Sigmoid colon (tissue), 7 donors: Measurements from ENCODE around the gene ABHD2. TPM values are rescaled to one million over a fixed set of nuclear protein-coding genes. Genes with fewer than 3 reads are reported as not detected.

Experiments
- DNase-seq: peaks from one replicate; pipeline ENCODE4 v3.0.0-alpha.2; 2019
- H3K27ac ChIP-seq, 4 donors: fragments of 200-600 bp; sonication (generic); one replicate each; pipeline ENCODE4 v1.5.1; 2016 to 2019; ENCODE audit warnings: mild to moderate bottlenecking in 1 of 4
- H3K27me3 ChIP-seq, 3 donors: fragments of 200-600 bp; sonication (generic); one replicate each; pipeline ENCODE4 v1.5.1; 2019; ENCODE audit warnings: mild to moderate bottlenecking in 1 of 3
- H3K36me3 ChIP-seq, 4 donors: fragments of 200-600 bp; sonication (generic); one replicate each; pipeline ENCODE4 v1.5.1; 2016 to 2019
- H3K4me1 ChIP-seq, 4 donors: fragments of 200-600 bp; sonication (generic); one replicate each; pipeline ENCODE4 v1.5.1; 2017 to 2019
- H3K4me3 ChIP-seq, 4 donors: fragments of 200-600 bp; sonication (generic); one replicate each; pipeline ENCODE4 v1.5.1; 2017 to 2019; ENCODE audit warnings: mild to moderate bottlenecking in 2 of 4, moderate library complexity in 1 of 4
- H3K9me3 ChIP-seq, 4 donors: fragments of 200-600 bp in 3 of 4; sonication (generic) in 3 of 4; one replicate each; pipeline versions ENCODE4 v1.5.1 to v1.6.1; 2013 to 2019
- CTCF ChIP-seq, 4 experiments: fragments of 450-650 bp in 3 of 4; fragments of 200-600 bp in 1 of 4; IDR thresholded peaks; one replicate each; pipeline ENCODE4 v1.5.1; 2016 to 2019; ENCODE audit warnings: antibody characterized with exemption in 4 of 4, mild to moderate bottlenecking in 3 of 4, moderate library complexity in 2 of 4
- EP300 ChIP-seq, 4 donors: sonication (generic); formaldehyde crosslinking; IDR thresholded peaks; one replicate each; pipeline ENCODE4 v1.6.1; 2017; ENCODE audit warnings: antibody characterized with exemption in 4 of 4
- POLR2A ChIP-seq, 2 donors: fragments of 450-650 bp; IDR thresholded peaks; one replicate each; pipeline ENCODE4 v1.6.1; 2016; ENCODE audit warnings: antibody characterized with exemption in 2 of 2, mild to moderate bottlenecking in 2 of 2, moderate library complexity in 2 of 2
- POLR2AphosphoS5 ChIP-seq, 4 donors: sonication (generic); formaldehyde crosslinking; IDR thresholded peaks; one replicate each; pipeline ENCODE4 v1.6.1; 2017; ENCODE audit warnings: antibody characterized with exemption in 4 of 4
- WGBS, 2 donors: extraction: QIAGEN DNeasy Blood & Tissue Kit; methylation state at CpG; one replicate each; pipeline ENCODE4 v1.1.7; 2013; 5-methylcytosine and 5-hydroxymethylcytosine counted together
- intact Hi-C: fragments of 100-400 bp; cut with DNase I; formaldehyde crosslinking; loops from one replicate; pipeline ENCODE4 v1.15.1; 2023
- polyA plus RNA-seq, 3 donors: library from polyadenylated mRNA; stranded (reverse); fragments of 200-250 nt; gene quantifications; one replicate each; pipeline ENCODE4 v1.2.3, GENCODE V29; 2013
- total RNA-seq, 4 donors: library from RNA; depleted of rRNA; stranded (reverse); fragments of >200 nt; gene quantifications; one replicate each; pipeline ENCODE4 v1.1.0, GENCODE V29; 2016
- donor health status: healthy with polysubstance abuse.
- donor health status: Bipolar disorder and iron deficiency.
- donor health status: healthy.

The ABHD2 gene
- total and polyA plus RNA-seq, 7 donors, result 1.8 to 81.5 (median 32.9) TPM

DNA sequence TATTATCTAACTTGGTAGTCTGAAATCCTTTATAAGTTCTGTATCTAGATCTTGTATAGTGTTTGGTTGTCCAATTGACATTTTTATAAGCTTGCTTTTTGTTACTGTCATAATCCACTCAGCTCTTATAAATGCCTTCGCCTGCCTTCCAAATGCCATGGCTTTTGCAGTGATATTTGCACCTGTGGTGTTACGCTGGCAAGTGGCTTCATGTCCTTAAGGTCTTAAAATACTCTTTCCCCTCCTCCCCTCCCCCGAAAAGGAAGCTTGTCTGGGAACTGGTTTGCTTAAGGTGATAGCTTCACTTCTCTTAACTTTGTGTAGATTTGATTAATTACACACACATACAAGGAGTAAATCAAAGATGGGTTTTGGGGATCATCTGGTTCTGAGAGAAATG, 62.0 kb downstream of the ABHD2 start:
- H3K4me3 ChIP-seq, result no peak overlapping the region
- intact Hi-C loops, result no loop called here
- peaks cover 0 to 30% (median 23%) of the 10 kb centered on the region in 4 donors for H3K4me1 ChIP-seq
- H3K36me3 ChIP-seq, result peaks cover 3 to 39% (median 12%) of the 10 kb centered on the region in 4 donors
- H3K27me3 ChIP-seq, result no peaks in the 10 kb centered on the region
- H3K9me3 ChIP-seq, result no peaks in the 10 kb centered on the region
- WGBS, 2 donors, result 33 to 71% methylated on average over 3 of the region's 3 CpGs
- TF ChIP-seq POLR2A (IDR thresholded peaks at IDR 0.05) (no peak), POLR2AphosphoS5 (IDR thresholded peaks at IDR 0.05) (no peak), CTCF (IDR thresholded peaks at IDR 0.05) (no peak), EP300 (IDR thresholded peaks at IDR 0.05) (no peak)
- peak overlapping the region in 3 of 4 donors; percentile 29 to 61 (median 58) for H3K27ac ChIP-seq
- DNase-seq, result no peak

DNA sequence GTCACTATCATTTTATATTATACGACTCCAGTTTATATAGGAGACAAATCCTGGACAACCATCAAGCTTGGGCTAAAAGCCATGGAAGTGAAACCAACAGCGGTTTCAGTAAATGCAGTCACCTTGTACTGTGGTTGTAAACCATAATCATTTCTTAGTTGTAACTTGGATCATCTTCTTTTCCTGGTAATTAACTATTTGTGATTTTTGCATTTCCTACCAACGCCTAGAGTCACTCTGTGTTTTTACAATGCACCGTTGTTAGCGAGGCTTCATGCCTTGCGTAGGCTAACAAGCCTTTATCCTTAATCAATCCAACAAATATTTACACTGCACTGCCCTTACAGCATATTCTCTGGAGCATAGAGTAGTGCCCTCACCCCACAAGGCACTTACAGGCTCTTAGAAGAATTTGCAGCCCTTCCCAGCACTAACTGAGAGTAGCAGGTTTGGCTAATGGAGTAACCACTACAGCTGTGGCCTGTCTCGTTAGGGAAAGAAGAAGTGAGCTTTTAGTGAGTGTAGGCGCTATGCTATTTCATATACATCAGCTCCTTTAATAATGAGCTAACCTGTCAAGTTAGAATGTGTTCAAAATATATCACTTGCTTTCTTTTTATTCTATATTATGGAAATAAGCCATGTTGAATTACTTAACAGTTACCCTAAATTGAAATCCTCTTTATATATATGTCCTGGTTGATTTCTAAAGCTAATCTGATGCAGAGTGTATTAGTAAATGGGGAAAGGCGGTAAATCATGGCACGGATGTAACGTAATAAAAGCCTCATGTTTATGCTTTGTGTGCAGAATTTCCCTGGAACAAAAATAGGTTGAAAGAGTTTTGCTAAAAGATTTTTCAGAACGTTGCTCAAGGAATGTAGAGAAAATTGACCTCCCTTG, 62.8 kb downstream of the ABHD2 start:
- no peak overlapping the region for H3K4me3 ChIP-seq
- peaks cover 0 to 23% (median 21%) of the 10 kb centered on the region in 4 donors for H3K4me1 ChIP-seq
- peak overlapping the region; percentile 7 to 61 (median 44) for H3K27ac ChIP-seq
- no peaks in the 10 kb centered on the region for H3K9me3 ChIP-seq
- 36 to 60% methylated on average over 12 of the region's 12 CpGs for WGBS, 2 donors
- H3K27me3 ChIP-seq, result no peaks in the 10 kb centered on the region
- no peak for TF ChIP-seq POLR2A (IDR thresholded peaks at IDR 0.05)
- peaks cover 8 to 46% (median 17%) of the 10 kb centered on the region in 4 donors for H3K36me3 ChIP-seq
- peak; percentile 41 for DNase-seq
- intact Hi-C loops, result no loop called here

DNA sequence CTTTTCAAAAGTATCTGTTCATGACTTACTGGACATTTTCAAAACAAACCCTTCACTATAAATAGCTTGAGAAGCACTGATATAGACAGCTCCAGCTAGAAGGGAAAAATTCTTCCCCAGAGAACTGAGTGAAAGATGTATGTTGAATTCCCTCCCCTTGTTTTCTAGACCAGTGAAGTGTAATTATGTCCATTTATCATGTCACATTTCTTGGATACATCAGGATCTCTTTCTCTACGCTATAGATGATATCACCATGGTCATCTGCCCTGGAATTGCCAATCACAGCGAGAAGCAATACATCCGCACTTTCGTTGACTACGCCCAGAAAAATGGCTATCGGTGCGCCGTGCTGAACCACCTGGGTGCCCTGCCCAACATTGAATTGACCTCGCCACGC, 66.9 kb downstream of the ABHD2 start:
- no peak for DNase-seq
- H3K4me1 ChIP-seq, result peaks cover 0 to 18% (median 13%) of the 10 kb centered on the region in 4 donors
- H3K9me3 ChIP-seq, result no peaks in the 10 kb centered on the region
- 97 to 98% methylated on average over 10 of the region's 10 CpGs for whole genome bisulfite sequencing, 2 donors
- H3K36me3 ChIP-seq, result peaks cover 11 to 80% (median 18%) of the 10 kb centered on the region in 4 donors
- TF ChIP-seq POLR2AphosphoS5 (IDR thresholded peaks at IDR 0.05) (no peak), EP300 (IDR thresholded peaks at IDR 0.05) (no peak), POLR2A (IDR thresholded peaks at IDR 0.05) (no peak), CTCF (IDR thresholded peaks at IDR 0.05) (no peak)
- H3K27me3 ChIP-seq, result no peaks in the 10 kb centered on the region
- no peak overlapping the region for H3K27ac ChIP-seq
- intact Hi-C loops, result no loop called here
- no peak overlapping the region for H3K4me3 ChIP-seq

DNA sequence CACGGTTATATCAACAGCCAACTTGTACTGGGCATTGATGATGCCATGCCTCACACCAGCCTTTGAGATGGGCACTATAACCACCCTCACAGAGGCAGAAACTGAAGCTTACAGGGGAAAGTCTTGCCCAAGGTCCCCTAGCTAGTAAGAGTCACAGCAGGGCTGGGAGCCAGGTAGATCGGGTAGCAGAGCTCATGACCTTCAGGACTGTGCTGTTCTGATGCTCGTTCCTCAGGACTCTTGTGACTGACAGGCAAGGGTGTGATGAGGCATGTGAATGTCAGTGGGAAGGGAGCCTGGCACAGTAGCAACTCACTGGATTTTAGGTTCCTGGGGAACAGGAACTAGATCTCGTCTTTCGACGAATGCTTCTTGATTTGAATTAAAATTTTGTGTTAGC, 67.4 kb downstream of the ABHD2 start:
- TF ChIP-seq EP300 (IDR thresholded peaks at IDR 0.05) (no peak), POLR2AphosphoS5 (IDR thresholded peaks at IDR 0.05) (no peak), POLR2A (IDR thresholded peaks at IDR 0.05) (no peak), CTCF (IDR thresholded peaks at IDR 0.05) (no peak)
- WGBS, 2 donors, result 97 to 98% methylated on average over 6 of the region's 6 CpGs
- intact Hi-C loops, result no loop called here

GRCh38 chr15:89157061-89157460, 68.8 kb downstream of the ABHD2 start:
- DNase-seq, result no peak
- peaks cover 11 to 84% (median 16%) of the 10 kb centered on the region in 4 donors for H3K36me3 ChIP-seq
- H3K27ac ChIP-seq, result no peak overlapping the region
- WGBS, 2 donors, result 90% methylated on average over 1 of the region's 1 CpG
- TF ChIP-seq POLR2A (IDR thresholded peaks at IDR 0.05), result no peak
- intact Hi-C loops, result no loop called here
- no peak overlapping the region for H3K4me3 ChIP-seq
- H3K9me3 ChIP-seq, result no peaks in the 10 kb centered on the region
- H3K4me1 ChIP-seq, result peaks cover 0 to 5% (median 2%) of the 10 kb centered on the region in 4 donors
- no peaks in the 10 kb centered on the region for H3K27me3 ChIP-seq

More for the DNA sequence above, 67.4 kb downstream of the ABHD2 start:
- Histone ChIP-seq H3K4me3 (no peak overlapping the region), H3K9me3 (no peaks in the 10 kb centered on the region), H3K27me3 (no peaks in the 10 kb centered on the region), H3K27ac (no peak overlapping the region), H3K4me1 (peaks cover 0 to 13% (median 8%) of the 10 kb centered on the region in 4 donors), H3K36me3 (peaks cover 11 to 86% (median 18%) of the 10 kb centered on the region in 4 donors)
- no peak for DNase-seq
